GM12864 (cell line): ENCODE measurements around the gene ASCC1.

Experiments
- DNase-seq: peaks from one replicate; pipeline ENCODE4 v3.0.0-alpha.2; 2011; ENCODE audit warnings: low read depth
- H3K4me3 ChIP-seq: 2 replicates; pipeline ENCODE4 v1.5.1; 2011; ENCODE audit warnings: mild to moderate bottlenecking, low read depth, low read length, control low read depth
- CTCF ChIP-seq: IDR thresholded peaks from 2 replicates; pipeline ENCODE4 v1.5.1; 2011; ENCODE audit warnings: low read depth, mild to moderate bottlenecking, moderate library complexity, low read length, control low read depth, inconsistent platforms; ENCODE audit errors: missing control alignments

Gene ASCC1

GRCh38 chr10:72075376-72076115 is 140.5 kb downstream of the ASCC1 start:
- no peak overlapping the region for H3K4me3 ChIP-seq

GRCh38 chr10:72074574-72075375 is 141.3 kb downstream of the ASCC1 start:
- no peak for DNase-seq
- TF ChIP-seq CTCF = no peak
- H3K4me3 ChIP-seq = no peak overlapping the region

More at GRCh38 chr10:72075376-72076115, 140.5 kb downstream of the ASCC1 start:
- no peak for TF ChIP-seq CTCF
- DNase-seq = peak; percentile 8

- TF ChIP-seq CTCF = no peak
- H3K4me3 ChIP-seq = no peak overlapping the region
- DNase-seq = no peak
Observed at GRCh38 chr10:72073708-72074573, 142.1 kb downstream of the ASCC1 start.

GRCh38 chr10:72072639-72073038 is 143.4 kb downstream of the ASCC1 start:
- DNase-seq = no peak
- no peak for TF ChIP-seq CTCF
- H3K4me3 ChIP-seq = no peak overlapping the region

- no peak for TF ChIP-seq CTCF
- DNase-seq = no peak
- no peak overlapping the region for H3K4me3 ChIP-seq
Observed at GRCh38 chr10:72072046-72072445, 144.0 kb downstream of the ASCC1 start.

GRCh38 chr10:72069751-72070526 is 146.1 kb downstream of the ASCC1 start:
- no peak for DNase-seq
- peak; percentile 22 for TF ChIP-seq CTCF
- H3K4me3 ChIP-seq = no peak overlapping the region
